ENCODE measurements around the gene TNS1.

The TNS1 gene

GRCh38 chr2:217897816-217898806, 104.7 kb downstream of the TNS1 start:
- TF ChIP-seq CTCF (IDR thresholded peaks at IDR 0.05; ENCODE audit: low read depth, low read length), result no peak
- H3K4me3 ChIP-seq (ENCODE audit: low read depth, low read length), result no peak overlapping the region

- H3K4me3 ChIP-seq (ENCODE audit: low read depth, low read length), result no peak overlapping the region
- TF ChIP-seq CTCF (IDR thresholded peaks at IDR 0.05; ENCODE audit: low read depth, low read length), result no peak
Observed at GRCh38 chr2:217897091-217897715, 105.6 kb downstream of the TNS1 start.

- no peak overlapping the region for H3K4me3 ChIP-seq (ENCODE audit: low read depth, low read length)
- TF ChIP-seq CTCF (IDR thresholded peaks at IDR 0.05; ENCODE audit: low read depth, low read length), result no peak
Observed at GRCh38 chr2:217895070-217895635, 107.6 kb downstream of the TNS1 start.

DNA sequence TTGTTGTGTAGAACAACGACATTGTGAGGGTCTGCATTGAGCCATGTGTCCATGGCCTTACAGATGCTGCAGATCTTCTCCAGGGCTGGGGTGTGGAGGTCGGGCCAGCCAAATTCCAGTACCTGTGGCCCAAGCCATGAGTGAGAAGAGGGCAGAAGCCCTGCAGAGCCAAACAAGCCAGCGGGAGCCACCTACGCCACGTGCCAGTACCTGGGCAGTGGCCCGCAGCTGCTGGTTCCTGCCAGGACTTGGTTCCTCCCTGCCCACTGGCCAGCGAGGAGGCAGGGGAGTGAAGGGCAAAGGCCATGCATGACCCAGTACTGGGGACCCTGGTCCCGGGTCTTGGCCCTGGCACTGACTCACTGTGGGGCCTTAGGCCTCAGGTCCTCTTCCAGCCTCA, 109.4 kb downstream of the TNS1 start:
- no peak for TF ChIP-seq CTCF (IDR thresholded peaks at IDR 0.05; ENCODE audit: low read depth, low read length)
- no peak overlapping the region for H3K4me3 ChIP-seq (ENCODE audit: low read depth, low read length)

DNA sequence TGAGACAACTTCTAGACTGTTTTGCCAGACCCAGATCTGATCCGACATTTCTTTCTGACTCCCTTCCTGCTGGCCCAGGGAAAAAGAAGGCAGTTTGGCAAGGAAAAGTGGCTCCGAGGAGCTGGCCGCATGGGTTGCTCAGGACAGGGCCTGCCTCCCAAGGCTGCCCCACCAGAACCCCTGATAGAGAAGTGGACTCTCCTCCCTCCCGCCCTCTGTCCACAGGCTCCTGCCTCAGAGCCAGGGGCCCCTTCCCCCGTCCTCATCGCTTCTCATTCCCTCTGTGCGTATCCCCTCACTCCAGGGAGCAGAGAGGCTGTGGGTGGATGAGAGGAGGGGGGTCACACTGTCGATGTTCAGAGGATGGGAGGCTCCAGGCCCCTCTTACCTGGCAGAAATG, 110.2 kb downstream of the TNS1 start:
- no peak for TF ChIP-seq CTCF (IDR thresholded peaks at IDR 0.05; ENCODE audit: low read depth, low read length)
- H3K4me3 ChIP-seq (ENCODE audit: low read depth, low read length), result no peak overlapping the region

- no peak overlapping the region for H3K4me3 ChIP-seq (ENCODE audit: low read depth, low read length)
- TF ChIP-seq CTCF (IDR thresholded peaks at IDR 0.05; ENCODE audit: low read depth, low read length), result peak; percentile 54
Observed at GRCh38 chr2:217890445-217890844, 112.3 kb downstream of the TNS1 start.

GRCh38 chr2:217889656-217890055, 113.1 kb downstream of the TNS1 start:
- no peak overlapping the region for H3K4me3 ChIP-seq (ENCODE audit: low read depth, low read length)
- TF ChIP-seq CTCF (IDR thresholded peaks at IDR 0.05; ENCODE audit: low read depth, low read length), result no peak
